Left lung (tissue), 10 donors: Measurements from ENCODE around the gene ZNF710. TPM values are rescaled to one million over a fixed set of nuclear protein-coding genes. Genes with fewer than 3 reads are reported as not detected.

Experiments
- ATAC-seq: fragments of 200-7000 bp; cut with Tn5 transposase; one replicate; pipeline ENCODE4 v1.9.1; 2020; ENCODE audit warnings: moderate library complexity
- DNase-seq, 4 donors: peaks; one replicate each; pipeline ENCODE4 v3.0.0-alpha.2; 2013 to 2020
- H3K27ac ChIP-seq, 2 donors: fragments of 200-600 bp; sonication (generic) in 1 of 2; one replicate each; pipeline versions ENCODE4 v1.5.0 to v1.8.0; 2020 to 2021
- H3K27me3 ChIP-seq, 2 donors: fragments of 200-600 bp; sonication (generic) in 1 of 2; one replicate each; pipeline versions ENCODE4 v1.5.0 to v1.8.0; 2020 to 2021
- H3K36me3 ChIP-seq, 2 donors: fragments of 200-600 bp; sonication (generic) in 1 of 2; one replicate each; pipeline versions ENCODE4 v1.5.0 to v1.8.0; 2020 to 2021
- H3K4me1 ChIP-seq, 2 donors: fragments of 200-600 bp; one replicate each; pipeline ENCODE4 v1.8.0; 2021
- H3K4me3 ChIP-seq, 2 donors: fragments of 200-600 bp; sonication (generic) in 1 of 2; one replicate each; pipeline versions ENCODE4 v1.5.0 to v1.8.0; 2020 to 2021; ENCODE audit warnings: mild to moderate bottlenecking in 1 of 2
- H3K9me3 ChIP-seq, 2 donors: fragments of 200-600 bp; sonication (generic) in 1 of 2; one replicate each; pipeline versions ENCODE4 v1.5.0 to v1.8.0; 2020 to 2021
- CTCF ChIP-seq, 2 donors: fragments of 200-600 bp; sonication (generic) in 1 of 2; IDR thresholded peaks; one replicate each; pipeline versions ENCODE4 v1.5.0 to v1.8.0; 2021; ENCODE audit warnings: antibody characterized with exemption in 2 of 2
- intact Hi-C, 2 donors: fragments of 100-400 bp; cut with DNase I; formaldehyde crosslinking; loops; one replicate each; pipeline versions ENCODE4 v1.11.2 to v1.14.2; 2022
- polyA plus RNA-seq, 6 donors: library from polyadenylated mRNA; unstranded; fragments of 120-200 nt; gene quantifications; one replicate each; pipeline ENCODE4 v1.2.1, GENCODE V29; 2013; ENCODE audit not compliant: insufficient read length in 6 of 6
- total RNA-seq, 2 donors: library from RNA; stranded (reverse); fragmentation: NEBNext Ultra II Directional; extraction: Animal tissue kit (Norgen Biotek cat#: 25700); gene quantifications; one replicate each; pipeline ENCODE4 v1.2.1, GENCODE V29; 2021
- donor health status: DM: no; HTN: yes; CAD: no.
- donor health status: DM: no; HTN: no; CAD: no.

Gene ZNF710
- total and polyA plus RNA-seq, 8 donors = 27.9 to 53.7 (median 39.9) TPM

GRCh38 chr15:90020936-90021507 is 19.9 kb downstream of the ZNF710 start:
- Histone ChIP-seq H3K4me3 (no peak overlapping the region), H3K36me3 (no peaks in the 10 kb centered on the region), H3K27me3 (no peaks in the 10 kb centered on the region), H3K27ac (peak overlapping the region; percentile 64 to 93), H3K4me1 (peaks cover 0 to 97% of the 10 kb centered on the region in 2 donors), H3K9me3 (no peaks in the 10 kb centered on the region)
- ATAC-seq = no peak
- TF ChIP-seq CTCF (IDR thresholded peaks at IDR 0.05) = no peak
- peak in 1 of 4 donors; percentile 25 for DNase-seq
- intact Hi-C loops = no loop called here

GRCh38 chr15:90022345-90022744 is 21.2 kb downstream of the ZNF710 start:
- ATAC-seq = no peak
- Histone ChIP-seq H3K9me3 (no peaks in the 10 kb centered on the region), H3K4me1 (peaks cover 0 to 88% of the 10 kb centered on the region in 2 donors), H3K27ac (peak overlapping the region in 1 of 2 donors; percentile 93), H3K27me3 (no peaks in the 10 kb centered on the region), H3K36me3 (no peaks in the 10 kb centered on the region), H3K4me3 (no peak overlapping the region)
- DNase-seq = peak in 1 of 4 donors; percentile 4
- intact Hi-C loops = no loop called here
- TF ChIP-seq CTCF (IDR thresholded peaks at IDR 0.05) = no peak

GRCh38 chr15:90022905-90023700 is 22.0 kb downstream of the ZNF710 start:
- peak in 1 of 4 donors; percentile 4 for DNase-seq
- ATAC-seq = no peak
- H3K9me3 ChIP-seq = no peaks in the 10 kb centered on the region
- no peak for TF ChIP-seq CTCF (IDR thresholded peaks at IDR 0.05)
- intact Hi-C loops = no loop called here
- no peak overlapping the region for H3K4me3 ChIP-seq
- peaks cover 0 to 88% of the 10 kb centered on the region in 2 donors for H3K4me1 ChIP-seq
- H3K27me3 ChIP-seq = no peaks in the 10 kb centered on the region
- no peaks in the 10 kb centered on the region for H3K36me3 ChIP-seq
- peak overlapping the region in 1 of 2 donors; percentile 93 for H3K27ac ChIP-seq

GRCh38 chr15:90024406-90024805 is 23.3 kb downstream of the ZNF710 start:
- H3K4me1 ChIP-seq = peaks cover 0 to 88% of the 10 kb centered on the region in 2 donors
- peak in 1 of 4 donors; percentile 10 for DNase-seq

More at GRCh38 chr15:90024406-90024805, 23.3 kb downstream of the ZNF710 start:
- H3K27ac ChIP-seq = peak overlapping the region in 1 of 2 donors; percentile 45
- no peaks in the 10 kb centered on the region for H3K36me3 ChIP-seq
- intact Hi-C loops = no loop called here
- no peak overlapping the region for H3K4me3 ChIP-seq
- ATAC-seq = no peak
- H3K9me3 ChIP-seq = no peaks in the 10 kb centered on the region
- TF ChIP-seq CTCF (IDR thresholded peaks at IDR 0.05) = no peak
- H3K27me3 ChIP-seq = no peaks in the 10 kb centered on the region
